H1 (cell line): ENCODE data around the gene MAP3K1. TPM values are rescaled to one million over a fixed set of nuclear protein-coding genes. Genes with fewer than 3 reads are reported as not detected.

ENCODE experiments used
- CTCF ChIA-PET: fragments of 300-600 bp; sonication (Branson Sonifier 250); formaldehyde crosslinking; loops from one replicate; lab custom pipeline; 2021; ENCODE audit not compliant: partially characterized antibody; lab: Charles Lee
- POLR2A ChIA-PET: fragments of 300-600 bp; sonication (Branson Sonifier 250); formaldehyde crosslinking; loops from one replicate; lab custom pipeline; 2021; ENCODE audit warnings: inconsistent platforms; ENCODE audit not compliant: partially characterized antibody; lab: Charles Lee
- DNase-seq, 2 experiments: peaks; one replicate each; pipeline versions ENCODE4 v3.0.0 to v3.0.0-alpha.2; 2010 to 2022; ENCODE audit warnings: low spot score in 2 of 2, low read depth in 1 of 2, mixed read lengths in 1 of 2
- FAIRE-seq: peaks from 2 replicates; lab custom pipeline; 2011; peaks lifted over from hg19 to GRCh38; lab: Jason Lieb, UNC
- H2AFZ ChIP-seq: 2 replicates; pipeline ENCODE4 v1.8.1; 2012; ENCODE audit warnings: low read length, inconsistent platforms
- H2AK5ac ChIP-seq: 2 replicates; pipeline ENCODE4 v1.6.1; 2013; ENCODE audit warnings: low read depth, low read length
- H2BK120ac ChIP-seq: replicated peaks from 2 replicates; pipeline ENCODE3; 2013; ENCODE audit warnings: low read depth, low read length, inconsistent platforms
- H2BK12ac ChIP-seq: 2 replicates; pipeline ENCODE4 v1.6.1; 2013; ENCODE audit warnings: low read depth, low read length
- H2BK15ac ChIP-seq: 2 replicates; pipeline ENCODE4 v1.6.1; 2013; ENCODE audit warnings: low read length
- H2BK20ac ChIP-seq: 2 replicates; pipeline ENCODE4 v1.6.1; 2013; ENCODE audit warnings: low read length
- H2BK5ac ChIP-seq: 2 replicates; pipeline ENCODE4 v1.6.1; 2013; ENCODE audit warnings: low read depth, low read length
- H3K14ac ChIP-seq: 2 replicates; pipeline ENCODE4 v1.6.1; 2013; ENCODE audit warnings: inconsistent platforms; ENCODE audit not compliant: insufficient read length
- H3K18ac ChIP-seq: 2 replicates; pipeline ENCODE4 v1.6.1; 2013; ENCODE audit warnings: low read length; ENCODE audit errors: extremely low read depth
- H3K23ac ChIP-seq: 2 replicates; pipeline ENCODE4 v1.6.1; 2013; ENCODE audit warnings: inconsistent platforms; ENCODE audit not compliant: insufficient read length
- H3K23me2 ChIP-seq: 2 replicates; pipeline ENCODE4 v1.6.1; 2013; ENCODE audit warnings: low read depth, low read length
- H3K27ac ChIP-seq: 2 replicates; pipeline ENCODE4 v1.6.1; 2011; ENCODE audit warnings: low read depth, low read length, inconsistent platforms
- H3K27me3 ChIP-seq, 4 experiments: replicated peaks in 1 of 4; 1 replicate in 1 of 4; 2 replicates in 3 of 4; pipeline versions ENCODE4 v1.6.1 to v1.8.1; 2011 to 2013; ENCODE audit warnings: low read length in 3 of 4, mild to moderate bottlenecking in 3 of 4, inconsistent platforms in 2 of 4, mixed read lengths in 2 of 4, moderate library complexity in 1 of 4; ENCODE audit not compliant: control insufficient read depth in 3 of 4, insufficient read depth in 3 of 4; ENCODE audit errors: extremely low read depth in 1 of 4
- H3K36me3 ChIP-seq, 4 experiments: 2 replicates each; pipeline versions ENCODE4 v1.6.1 to v1.8.1; 2011 to 2013; ENCODE audit warnings: mild to moderate bottlenecking in 4 of 4, low read length in 3 of 4, moderate library complexity in 2 of 4, control low read depth in 1 of 4, inconsistent platforms in 1 of 4; ENCODE audit not compliant: insufficient read depth in 4 of 4, control insufficient read depth in 2 of 4
- H3K4ac ChIP-seq: replicated peaks from 2 replicates; pipeline ENCODE3; 2013; ENCODE audit warnings: low read length, low read depth, mixed read lengths, inconsistent platforms; ENCODE audit not compliant: insufficient read length
- H3K4me1 ChIP-seq, 4 experiments: replicated peaks in 1 of 4; 1 replicate in 1 of 4; 2 replicates in 3 of 4; pipeline versions ENCODE4 v1.6.1 to v1.8.1; 2011 to 2013; ENCODE audit warnings: low read length in 3 of 4, inconsistent platforms in 2 of 4, mixed read lengths in 1 of 4; ENCODE audit not compliant: insufficient read depth in 4 of 4, control insufficient read depth in 3 of 4
- H3K4me2 ChIP-seq, 2 experiments: 2 replicates each; pipeline versions ENCODE4 v1.6.1 to v1.8.1; 2011 to 2013; ENCODE audit warnings: low read depth in 2 of 2, low read length in 2 of 2, control low read depth in 1 of 2, inconsistent platforms in 1 of 2, mild to moderate bottlenecking in 1 of 2; ENCODE audit not compliant: insufficient read depth in 1 of 2
- H3K4me3 ChIP-seq, 4 experiments: fragments of 200-600, 300-600 bp in 1 of 4; sonication (generic), shearing (Covaris generic), sonication (Bioruptor Twin) in 1 of 4; 2 replicates each; pipeline versions ENCODE4 v1.5.1 to v1.8.1; 2011 to 2016; ENCODE audit warnings: low read length in 4 of 4, low read depth in 3 of 4, control low read depth in 2 of 4, inconsistent platforms in 2 of 4, mild to moderate bottlenecking in 2 of 4, mixed read lengths in 1 of 4, moderate library complexity in 1 of 4; ENCODE audit not compliant: insufficient read depth in 2 of 4; ENCODE audit errors: extremely low read depth in 1 of 4
- H3K56ac ChIP-seq: replicated peaks from 2 replicates; pipeline ENCODE3; 2013; ENCODE audit warnings: low read depth, mild to moderate bottlenecking, mixed read lengths, low read length, inconsistent platforms; ENCODE audit not compliant: insufficient read length
- H3K79me1 ChIP-seq: 2 replicates; pipeline ENCODE4 v1.6.1; 2013; ENCODE audit warnings: low read depth, low read length, control low read depth
- H3K79me2 ChIP-seq, 2 experiments: 2 replicates each; pipeline versions ENCODE4 v1.6.1 to v1.8.1; 2012 to 2013; ENCODE audit warnings: low read length in 2 of 2, mild to moderate bottlenecking in 2 of 2, inconsistent platforms in 1 of 2; ENCODE audit not compliant: insufficient read depth in 2 of 2, control insufficient read depth in 1 of 2
- H3K9ac ChIP-seq, 4 experiments: replicated peaks in 1 of 4; 1 replicate in 1 of 4; 2 replicates in 3 of 4; pipeline versions ENCODE4 v1.6.1 to v1.8.1; 2011 to 2013; ENCODE audit warnings: low read depth in 3 of 4, low read length in 3 of 4, control low read depth in 2 of 4, mild to moderate bottlenecking in 2 of 4, moderate library complexity in 2 of 4, inconsistent platforms in 1 of 4; ENCODE audit errors: extremely low read depth in 1 of 4
- H3K9me3 ChIP-seq, 2 experiments: 2 replicates each; pipeline versions ENCODE4 v1.6.1 to v1.8.1; 2012 to 2013; ENCODE audit warnings: mild to moderate bottlenecking in 2 of 2, moderate library complexity in 2 of 2, control low read depth in 1 of 2, inconsistent platforms in 1 of 2, low read depth in 1 of 2, low read length in 1 of 2, mixed read lengths in 1 of 2; ENCODE audit not compliant: insufficient read depth in 2 of 2
- H4K20me1 ChIP-seq, 2 experiments: replicated peaks in 1 of 2; 2 replicates each; pipeline versions ENCODE3 to v1.8.1; 2011 to 2013; ENCODE audit warnings: inconsistent platforms in 2 of 2, low read length in 2 of 2, mild to moderate bottlenecking in 1 of 2; ENCODE audit not compliant: insufficient read depth in 2 of 2, control insufficient read depth in 1 of 2
- H4K5ac ChIP-seq: 2 replicates; pipeline ENCODE4 v1.6.1; 2013; ENCODE audit warnings: low read length, low read depth, mixed read lengths, inconsistent platforms; ENCODE audit not compliant: insufficient read length
- H4K8ac ChIP-seq: 2 replicates; pipeline ENCODE4 v1.8.0; 2013; ENCODE audit warnings: mild to moderate bottlenecking, moderate library complexity, low read length, inconsistent platforms; ENCODE audit not compliant: insufficient read depth; ENCODE audit errors: extremely low read depth
- H4K91ac ChIP-seq: replicated peaks from 2 replicates; pipeline ENCODE3; 2013; ENCODE audit warnings: low read length, mixed read lengths, inconsistent platforms; ENCODE audit not compliant: insufficient read length
- EGR1 ChIP-seq: IDR thresholded peaks from 2 replicates; pipeline ENCODE4 v1.6.1; 2011; ENCODE audit warnings: low read depth, low read length, borderline replicate concordance
- POLR2AphosphoS5 ChIP-seq: IDR thresholded peaks from 2 replicates; pipeline ENCODE4 v1.6.1; 2011; ENCODE audit warnings: low read depth, low read length
- RAD21 ChIP-seq, 2 experiments: IDR thresholded peaks in 1 of 2; conservative IDR thresholded peaks in 1 of 2; 2 replicates each; pipeline ENCODE4 v1.6.1; 2011; ENCODE audit warnings: low read depth in 2 of 2, low read length in 2 of 2, improper control_type of control experiment in 1 of 2, inconsistent platforms in 1 of 2, mild to moderate bottlenecking in 1 of 2, moderate library complexity in 1 of 2
- SIX5 ChIP-seq: IDR thresholded peaks from 2 replicates; pipeline ENCODE4 v1.6.1; 2011; ENCODE audit warnings: mild to moderate bottlenecking, low read depth, low read length
- TAF7 ChIP-seq: optimal IDR thresholded peaks from 2 replicates; pipeline ENCODE3; 2011; ENCODE audit warnings: low read depth, mild to moderate bottlenecking, inconsistent platforms, low read length, moderate library complexity, borderline replicate concordance
- WGBS, 2 experiments: shearing (Covaris generic) in 1 of 2; methylation state at CpG; one replicate each; pipeline versions ENCODE4 v1.1.6 to v1.1.7; 2013 to 2015; ENCODE audit warnings: low lambda C conversion rate in 2 of 2, mixed read lengths in 2 of 2, inconsistent platforms in 1 of 2, low coverage in 1 of 2, missing lambda C conversion rate in 1 of 2; ENCODE audit not compliant: insufficient replicate concordance in 2 of 2, insufficient coverage in 1 of 2, insufficient read length in 1 of 2; ENCODE audit errors: extremely low coverage in 1 of 2, missing lambda C conversion rate in 1 of 2; 5-methylcytosine and 5-hydroxymethylcytosine counted together
- polyA plus RNA-seq, 7 experiments: library from polyadenylated mRNA; depleted of rRNA in 3 of 7; stranded (reverse) in 5 of 7; unstranded in 2 of 7; fragments of >200 nt in 5 of 7; fragments of 200-250 nt in 2 of 7; gene quantifications; 1 replicate in 5 of 7; 2 replicates in 1 of 7; 4 replicates in 1 of 7; pipeline versions ENCODE4 v1.2.1 to v1.2.3, GENCODE V29; 2011 to 2013; ENCODE audit warnings: missing spikeins in 2 of 7, mixed read lengths in 2 of 7
- total RNA-seq: library from RNA; stranded (reverse); fragmentation: NEBNext Ultra II Directional; extraction: Animal tissue kit (Norgen Biotek cat#: 25700); gene quantifications from 2 replicates; pipeline ENCODE4 v1.2.1, GENCODE V29; 2021

The MAP3K1 gene
- total and polyA plus RNA-seq, 2 of the 8 experiments (the other 6 are each of a cell fraction or from before 2014, with no cell fraction given): 3.9 to 11.8 TPM

- Histone ChIP-seq H2BK120ac (no peak overlapping the region), H3K36me3 (no peaks in the 10 kb centered on the region; a peak in 2 of 8 replicates), H2BK5ac (no peak overlapping the region), H3K56ac (no peak overlapping the region), H3K79me2 (no peaks in the 10 kb centered on the region), H4K91ac (no peak overlapping the region), H3K14ac (no peak overlapping the region), H3K4me1 (no peaks in the 10 kb centered on the region), H2AFZ (no peak overlapping the region), H2BK15ac (no peak overlapping the region), H3K4ac (no peak overlapping the region), H3K9me3 (no peaks in the 10 kb centered on the region), H2AK5ac (no peak overlapping the region), H3K9ac (no peak overlapping the region), H3K4me3 (no peak overlapping the region), H2BK20ac (no peak overlapping the region), H3K27me3 (no peaks in the 10 kb centered on the region), H4K20me1 (no peaks in the 10 kb centered on the region), H3K4me2 (no peak overlapping the region), H3K23me2 (no peaks in the 10 kb centered on the region), H4K8ac (no peak overlapping the region), H3K23ac (no peak overlapping the region), H3K18ac (no peak overlapping the region), H3K27ac (no peak overlapping the region), H2BK12ac (no peak overlapping the region), H3K79me1 (no peaks in the 10 kb centered on the region), H4K5ac (no peak overlapping the region)
- DNase-seq (no peak), FAIRE-seq (no peak)
- POLR2A ChIA-PET: no interaction called here
- WGBS, 2 experiments: 91% methylated on average over 5 of the region's 5 CpGs; no CpG with 5 or more reads in 1 of the 2 experiments
- CTCF ChIA-PET: no interaction called here
- TF ChIP-seq TAF7 (no peak), EGR1 (no peak), RAD21 (IDR thresholded peaks at IDR 0.05 in 1 of 2, conservative IDR thresholded peaks at IDR 0.05 in 1 of 2; ENCODE audit: low read depth in 2 of 2, low read length in 2 of 2) (no peak), SIX5 (no peak), POLR2AphosphoS5 (no peak)
- TF ChIP-seq, all 59 proteins: peak for 0
Measured at GRCh38 chr5:56893251-56893951, 78.1 kb downstream of the MAP3K1 start.
